ENCODE measurements around the gene CHRM4.
A peak's percentile ranks its signal among the peaks of the same experiment; 100 is the strongest.
"Not testable (repeated sequence)": the region's sequence is repeated elsewhere in the genome, so short reads cannot be mapped to it uniquely, and the experiment has no call there.

The CHRM4 gene

GRCh38 chr11:46381819-46382645 is 9.5 kb downstream of the CHRM4 start:
- peak; percentile 77 for DNase-seq

- DNase-seq, result peak; percentile 82
Observed at GRCh38 chr11:46381048-46381818, 10.3 kb downstream of the CHRM4 start, which contains the start of gene MDK. MDK (plus strand) TSS chr11:46381669; CDS start chr11:46382058, 389 bp downstream.

GRCh38 chr11:46380340-46381047 is 11.1 kb downstream of the CHRM4 start:
- DNase-seq, result peak; percentile 81

GRCh38 chr11:46379482-46380293 is 11.9 kb downstream of the CHRM4 start:
- not testable (repeated sequence) for DNase-seq

GRCh38 chr11:46378811-46379481 is 12.6 kb downstream of the CHRM4 start:
- DNase-seq, result peak; percentile 39

- DNase-seq, result no peak
Observed at GRCh38 chr11:46378296-46378695, 13.3 kb downstream of the CHRM4 start.

GRCh38 chr11:46377831-46378230 is 13.7 kb downstream of the CHRM4 start:
- no peak for DNase-seq

GRCh38 chr11:46377290-46377689 is 14.3 kb downstream of the CHRM4 start:
- no peak for DNase-seq

- DNase-seq, result no peak
Observed at GRCh38 chr11:46376258-46377050, 15.1 kb downstream of the CHRM4 start.

- no peak for DNase-seq
Observed at GRCh38 chr11:46375392-46376101, 16.0 kb downstream of the CHRM4 start.

- DNase-seq, result no peak
Observed at GRCh38 chr11:46374815-46375214, 16.8 kb downstream of the CHRM4 start.

GRCh38 chr11:46373787-46374740 is 17.5 kb downstream of the CHRM4 start:
- DNase-seq, result peak; percentile 27

- DNase-seq, result not testable (repeated sequence)
Observed at GRCh38 chr11:46372501-46372900, 19.1 kb downstream of the CHRM4 start.

- DNase-seq, result peak; percentile 39
Observed at GRCh38 chr11:46372086-46372485, 19.5 kb downstream of the CHRM4 start.

- DNase-seq, result not testable (repeated sequence)
Observed at GRCh38 chr11:46371262-46371661, 20.3 kb downstream of the CHRM4 start.

- no peak for DNase-seq
Observed at GRCh38 chr11:46370253-46370652, 21.3 kb downstream of the CHRM4 start.

GRCh38 chr11:46369458-46370152 is 22.0 kb downstream of the CHRM4 start:
- peak; percentile 68 for DNase-seq

GRCh38 chr11:46367916-46368267 is 23.7 kb downstream of the CHRM4 start:
- no peak for DNase-seq
